Neural progenitor cell (in vitro differentiated cells): Measurements from ENCODE around the gene RTP5. TPM values are rescaled to one million over a fixed set of nuclear protein-coding genes. Genes with fewer than 3 reads are reported as not detected.
"Not testable (repeated sequence)": the region's sequence is repeated elsewhere in the genome, so short reads cannot be mapped to it uniquely, and the experiment has no call there.

ENCODE experiments used
- DNase-seq: peaks from one replicate; pipeline ENCODE4 v3.0.0-alpha.2; 2016; ENCODE audit warnings: low spot score
- H2AFZ ChIP-seq: fragments of 200-600 bp; sonication (generic); replicated peaks from 2 replicates; pipeline ENCODE4 v1.6.1; 2016; ENCODE audit warnings: antibody characterized with exemption
- H3F3A ChIP-seq: fragments of 200-600 bp; sonication (generic); 2 replicates; pipeline ENCODE4 v1.6.1; 2016; ENCODE audit warnings: antibody characterized with exemption, low read depth
- H3K27ac ChIP-seq: fragments of 200-600 bp; sonication (generic); 2 replicates; pipeline ENCODE4 v1.5.1; 2016; ENCODE audit warnings: mild to moderate bottlenecking
- H3K27me3 ChIP-seq: fragments of 200-600 bp; sonication (generic); 2 replicates; pipeline ENCODE4 v1.6.1; 2016; ENCODE audit warnings: mild to moderate bottlenecking, moderate library complexity
- H3K36me3 ChIP-seq: fragments of 200-600 bp; sonication (generic); 2 replicates; pipeline ENCODE4 v1.5.1; 2016
- H3K4me1 ChIP-seq: fragments of 200-600 bp; sonication (generic); 2 replicates; pipeline ENCODE4 v1.6.1; 2016; ENCODE audit warnings: mixed run types
- H3K4me2 ChIP-seq: fragments of 200-600 bp; sonication (generic); 2 replicates; pipeline ENCODE4 v1.6.1; 2016
- H3K4me3 ChIP-seq: fragments of 200-600 bp; sonication (generic); 2 replicates; pipeline ENCODE4 v1.5.1; 2016
- H3K79me2 ChIP-seq: fragments of 200-600 bp; sonication (generic); 2 replicates; pipeline ENCODE4 v1.6.1; 2016; ENCODE audit warnings: low read depth
- H3K9ac ChIP-seq: fragments of 200-600 bp; sonication (generic); 2 replicates; pipeline ENCODE4 v1.6.1; 2016
- H3K9me3 ChIP-seq: fragments of 200-600 bp; sonication (generic); 2 replicates; pipeline ENCODE4 v1.5.1; 2016; ENCODE audit warnings: low read depth
- H4K20me1 ChIP-seq: fragments of 200-600 bp; sonication (generic); 2 replicates; pipeline ENCODE4 v1.6.1; 2016; ENCODE audit warnings: low read depth
- H3K27ac Mint-ChIP-seq: 3 replicates; pipeline ENCODE4 v1.8.0; 2021; ENCODE audit warnings: mixed read lengths
- H3K27me3 Mint-ChIP-seq: 2 replicates; pipeline ENCODE4 v1.8.0; 2022; ENCODE audit warnings: low read depth, mild to moderate bottlenecking, inconsistent platforms, moderate library complexity, mixed read lengths; ENCODE audit not compliant: insufficient read depth
- H3K36me3 Mint-ChIP-seq: 3 replicates; pipeline ENCODE4 v1.8.0; 2021; ENCODE audit warnings: mixed read lengths
- H3K4me1 Mint-ChIP-seq: 3 replicates; pipeline ENCODE4 v1.8.0; 2021; ENCODE audit warnings: mixed read lengths
- H3K4me3 Mint-ChIP-seq: 3 replicates; pipeline ENCODE4 v1.8.0; 2021; ENCODE audit warnings: mild to moderate bottlenecking, moderate library complexity, mixed read lengths
- H3K9me3 Mint-ChIP-seq: 3 replicates; pipeline ENCODE4 v1.8.0; 2020; ENCODE audit warnings: mixed read lengths
- CTCF ChIP-seq: fragments of 200-600 bp; sonication (generic); IDR thresholded peaks from 2 replicates; pipeline ENCODE4 v1.5.1; 2017; ENCODE audit warnings: antibody characterized with exemption, mild to moderate bottlenecking
- EZH2 ChIP-seq: fragments of 200-600 bp; sonication (generic); IDR thresholded peaks from 2 replicates; pipeline ENCODE4 v1.6.1; 2017; ENCODE audit warnings: antibody characterized with exemption, mild to moderate bottlenecking, moderate library complexity
- EZH2phosphoT487 ChIP-seq: fragments of 200-600 bp; sonication (generic); IDR thresholded peaks from 2 replicates; pipeline ENCODE4 v1.6.1; 2017; ENCODE audit warnings: antibody characterized with exemption
- total RNA-seq: library from RNA; depleted of rRNA; stranded (reverse); fragments of >200 nt; gene quantifications from 2 replicates; pipeline ENCODE4 v1.2.3, GENCODE V29; 2015; ENCODE audit warnings: low replicate concordance

Gene RTP5
- total RNA-seq, 1 donor from 2014 or later = not detected

- H3K27me3 Mint-ChIP-seq = peaks cover 8% of the 10 kb centered on the region
- peaks cover 12% of the 10 kb centered on the region for H3K9me3 Mint-ChIP-seq
- Histone ChIP-seq H2AFZ (no peak overlapping the region), H4K20me1 (no peaks in the 10 kb centered on the region), H3K4me2 (no peak overlapping the region), H3K27me3 (no peaks in the 10 kb centered on the region), H3F3A (no peaks in the 10 kb centered on the region), H3K36me3 (no peaks in the 10 kb centered on the region), H3K27ac (no peak overlapping the region), H3K9me3 (no peaks in the 10 kb centered on the region), H3K4me1 (no peaks in the 10 kb centered on the region), H3K4me3 (no peak overlapping the region), H3K79me2 (no peaks in the 10 kb centered on the region), H3K9ac (no peak overlapping the region)
- no peak for DNase-seq
- peaks cover 5% of the 10 kb centered on the region for H3K4me1 Mint-ChIP-seq
- H3K4me3 Mint-ChIP-seq = no peak overlapping the region
- H3K36me3 Mint-ChIP-seq = peaks cover 2% of the 10 kb centered on the region
- TF ChIP-seq EZH2 (no peak), CTCF (no peak), EZH2phosphoT487 (no peak)
- H3K27ac Mint-ChIP-seq = no peak overlapping the region
Measured at GRCh38 chr2:241874277-241874925, 4.9 kb downstream of the RTP5 start.

GRCh38 chr2:241875754-241876527, 6.4 kb downstream of the RTP5 start:
- H3K9ac ChIP-seq, H3K27ac ChIP-seq, H3F3A ChIP-seq, H3K4me2 ChIP-seq, H3K36me3 Mint-ChIP-seq, H3K79me2 ChIP-seq, H3K4me1 ChIP-seq, H3K36me3 ChIP-seq, H2AFZ ChIP-seq, H4K20me1 ChIP-seq, H3K27me3 ChIP-seq, H3K4me3 ChIP-seq, H3K4me1 Mint-ChIP-seq, H3K27ac Mint-ChIP-seq, H3K9me3 ChIP-seq, H3K4me3 Mint-ChIP-seq: not testable (repeated sequence)
- H3K9me3 Mint-ChIP-seq = peaks cover 12% of the 10 kb centered on the region
- H3K27me3 Mint-ChIP-seq = peaks cover 15% of the 10 kb centered on the region
- peak; percentile 63 for DNase-seq
- peak; percentile 52 for TF ChIP-seq CTCF

GRCh38 chr2:241876528-241877196, 7.1 kb downstream of the RTP5 start:
- TF ChIP-seq EZH2phosphoT487 = no peak
- no peak for TF ChIP-seq EZH2
- TF ChIP-seq CTCF = no peak
- H3K9me3 Mint-ChIP-seq = peaks cover 12% of the 10 kb centered on the region
- H3K4me1 Mint-ChIP-seq = peaks cover 3% of the 10 kb centered on the region
- Histone ChIP-seq H3K27me3 (no peaks in the 10 kb centered on the region), H3K9me3 (no peaks in the 10 kb centered on the region), H4K20me1 (no peaks in the 10 kb centered on the region), H3K36me3 (no peaks in the 10 kb centered on the region), H3F3A (peaks cover 6% of the 10 kb centered on the region), H3K79me2 (no peaks in the 10 kb centered on the region), H3K4me1 (peaks cover 4% of the 10 kb centered on the region), H3K9ac (no peak overlapping the region), H2AFZ (no peak overlapping the region), H3K4me2 (no peak overlapping the region), H3K27ac (no peak overlapping the region), H3K4me3 (no peak overlapping the region)
- peaks cover 18% of the 10 kb centered on the region for H3K27me3 Mint-ChIP-seq
- DNase-seq = no peak
- no peak overlapping the region for H3K4me3 Mint-ChIP-seq
- no peak overlapping the region for H3K27ac Mint-ChIP-seq
- peaks cover 2% of the 10 kb centered on the region for H3K36me3 Mint-ChIP-seq
